ENCODE results near the gene DNAJC5G. TPM values are rescaled to one million over a fixed set of nuclear protein-coding genes. Genes with fewer than 3 reads are reported as not detected.

DNAJC5G gene
- total RNA-seq, result not detected

GRCh38 chr2:27275211-27276150 is at the start of gene DNAJC5G:
DNAJC5G (plus strand) TSS chr2:27275433; CDS start chr2:27276729, 1,296 bp downstream.
- no peaks in the 10 kb centered on the region for H3K36me3 Mint-ChIP-seq
- H3K9me3 Mint-ChIP-seq, result no peaks in the 10 kb centered on the region
- DNase-seq (ENCODE audit: low spot score in 2 of 2) (no peak), ATAC-seq (no peak)
- H3K27ac Mint-ChIP-seq, result no peak within 1 kb of the TSS

GRCh38 chr2:27225526-27225925 is 49.7 kb upstream of the DNAJC5G start:
- ATAC-seq (no peak), DNase-seq (ENCODE audit: low spot score in 2 of 2) (no peak)
- Mint-ChIP-seq H3K27ac (no peak overlapping the region), H3K9me3 (no peaks in the 10 kb centered on the region), H3K36me3 (peaks cover 33 to 43% of the 10 kb centered on the region in 2 donors)

- Mint-ChIP-seq H3K27ac (no peak overlapping the region), H3K9me3 (no peaks in the 10 kb centered on the region), H3K36me3 (peaks cover 26 to 29% of the 10 kb centered on the region in 2 donors)
- no peak for DNase-seq (ENCODE audit: low spot score in 2 of 2)
- ATAC-seq, result no peak
These were observed 47.7 kb upstream of the DNAJC5G start for GRCh38 chr2:27227501-27227900.

- peaks cover 20 to 28% of the 10 kb centered on the region in 2 donors for H3K36me3 Mint-ChIP-seq
- DNase-seq (ENCODE audit: low spot score in 2 of 2) (no peak), ATAC-seq (no peak)
- H3K9me3 Mint-ChIP-seq, result no peaks in the 10 kb centered on the region
- peak overlapping the region in 1 of 2 donors; percentile 77 for H3K27ac Mint-ChIP-seq
These were observed 43.3 kb upstream of the DNAJC5G start for GRCh38 chr2:27231921-27232320.

GRCh38 chr2:27233341-27233740 is 41.9 kb upstream of the DNAJC5G start:
- no peaks in the 10 kb centered on the region for H3K9me3 Mint-ChIP-seq
- peak overlapping the region in 1 of 2 donors; percentile 28 for H3K27ac Mint-ChIP-seq
- DNase-seq (ENCODE audit: low spot score in 2 of 2) (no peak), ATAC-seq (no peak)
- H3K36me3 Mint-ChIP-seq, result peaks cover 16 to 37% of the 10 kb centered on the region in 2 donors

GRCh38 chr2:27236136-27236535 is 39.1 kb upstream of the DNAJC5G start:
- Mint-ChIP-seq H3K27ac (peak overlapping the region; percentile 19 to 33), H3K36me3 (peaks cover 26 to 44% of the 10 kb centered on the region in 2 donors), H3K9me3 (no peaks in the 10 kb centered on the region)
- DNase-seq (ENCODE audit: low spot score in 2 of 2), result no peak
- no peak for ATAC-seq

GRCh38 chr2:27236626-27237025 is 38.6 kb upstream of the DNAJC5G start:
- H3K27ac Mint-ChIP-seq, result peak overlapping the region; percentile 19 to 33
- DNase-seq (ENCODE audit: low spot score in 2 of 2), result no peak
- no peak for ATAC-seq
- peaks cover 26 to 43% of the 10 kb centered on the region in 2 donors for H3K36me3 Mint-ChIP-seq
- H3K9me3 Mint-ChIP-seq, result no peaks in the 10 kb centered on the region

- Mint-ChIP-seq H3K27ac (no peak overlapping the region), H3K36me3 (peaks cover 26 to 48% of the 10 kb centered on the region in 2 donors), H3K9me3 (no peaks in the 10 kb centered on the region)
- no peak for DNase-seq (ENCODE audit: low spot score in 2 of 2)
- ATAC-seq, result no peak
These were observed 37.8 kb upstream of the DNAJC5G start for GRCh38 chr2:27237341-27237945.

GRCh38 chr2:27238976-27239375 is 36.3 kb upstream of the DNAJC5G start:
- DNase-seq (ENCODE audit: low spot score in 2 of 2) (no peak), ATAC-seq (no peak)
- peak overlapping the region in 1 of 2 donors; percentile 25 for H3K27ac Mint-ChIP-seq
- H3K9me3 Mint-ChIP-seq, result no peaks in the 10 kb centered on the region
- H3K36me3 Mint-ChIP-seq, result peaks cover 23 to 35% of the 10 kb centered on the region in 2 donors

- ATAC-seq (no peak), DNase-seq (ENCODE audit: low spot score in 2 of 2) (no peak)
- Mint-ChIP-seq H3K9me3 (no peaks in the 10 kb centered on the region), H3K27ac (peak overlapping the region in 1 of 2 donors; percentile 45), H3K36me3 (peaks cover 27 to 29% of the 10 kb centered on the region in 2 donors)
These were observed 34.8 kb upstream of the DNAJC5G start for GRCh38 chr2:27240406-27240805.

- Mint-ChIP-seq H3K36me3 (peaks cover 22 to 24% of the 10 kb centered on the region in 2 donors), H3K27ac (peak overlapping the region; percentile 45 to 84), H3K9me3 (no peaks in the 10 kb centered on the region)
- ATAC-seq, result peak in 1 of 2 donors; percentile 20
- no peak for DNase-seq (ENCODE audit: low spot score in 2 of 2)
These were observed 33.2 kb upstream of the DNAJC5G start for GRCh38 chr2:27241761-27242613.

GRCh38 chr2:27242614-27242951 is 32.6 kb upstream of the DNAJC5G start:
- H3K9me3 Mint-ChIP-seq, result no peaks in the 10 kb centered on the region
- peaks cover 16 to 18% of the 10 kb centered on the region in 2 donors for H3K36me3 Mint-ChIP-seq
- DNase-seq (ENCODE audit: low spot score in 2 of 2) (no peak), ATAC-seq (no peak)
- no peak overlapping the region for H3K27ac Mint-ChIP-seq

GRCh38 chr2:27243391-27244130 is 31.7 kb upstream of the DNAJC5G start:
- Mint-ChIP-seq H3K36me3 (peaks cover 13 to 14% of the 10 kb centered on the region in 2 donors), H3K27ac (peak overlapping the region in 1 of 2 donors; percentile 77), H3K9me3 (no peaks in the 10 kb centered on the region)
- ATAC-seq (no peak), DNase-seq (ENCODE audit: low spot score in 2 of 2) (no peak)

GRCh38 chr2:27245116-27245515 is 30.1 kb upstream of the DNAJC5G start:
- ATAC-seq (no peak), DNase-seq (ENCODE audit: low spot score in 2 of 2) (no peak)
- no peak overlapping the region for H3K27ac Mint-ChIP-seq
- peaks cover 8 to 11% of the 10 kb centered on the region in 2 donors for H3K36me3 Mint-ChIP-seq
- no peaks in the 10 kb centered on the region for H3K9me3 Mint-ChIP-seq

- DNase-seq (ENCODE audit: low spot score in 2 of 2), result no peak
- no peaks in the 10 kb centered on the region for H3K9me3 Mint-ChIP-seq
These were observed 29.6 kb upstream of the DNAJC5G start for GRCh38 chr2:27245626-27246025.

GRCh38 chr2:27247893-27248292 is 27.3 kb upstream of the DNAJC5G start:
- no peak for DNase-seq (ENCODE audit: low spot score in 2 of 2)
- no peak for ATAC-seq
- Mint-ChIP-seq H3K36me3 (peaks cover 0 to 5% of the 10 kb centered on the region in 2 donors), H3K27ac (no peak overlapping the region), H3K9me3 (no peaks in the 10 kb centered on the region)

More at GRCh38 chr2:27245626-27246025, 29.6 kb upstream of the DNAJC5G start:
- ATAC-seq, result no peak
- H3K27ac Mint-ChIP-seq, result no peak overlapping the region
- H3K36me3 Mint-ChIP-seq, result peaks cover 6 to 8% of the 10 kb centered on the region in 2 donors
